Ishikawa (cell line): ENCODE data around the gene DNAJC24.

ENCODE experiments used
- CEBPB ChIP-seq: IDR thresholded peaks from 2 replicates; pipeline ENCODE4 v1.6.1; 2012
- CREB1 ChIP-seq: IDR thresholded peaks from 2 replicates; pipeline ENCODE4 v1.6.1; 2012; ENCODE audit warnings: low read depth
- EGR1 ChIP-seq: IDR thresholded peaks from 2 replicates; pipeline ENCODE4 v1.6.1; 2012
- EP300 ChIP-seq: IDR thresholded peaks from 2 replicates; pipeline ENCODE4 v1.6.1; 2012; ENCODE audit warnings: borderline replicate concordance
- FOXM1 ChIP-seq: IDR thresholded peaks from 2 replicates; pipeline ENCODE4 v1.6.1; 2012; ENCODE audit warnings: low read depth, borderline replicate concordance
- NFIC ChIP-seq: IDR thresholded peaks from 2 replicates; pipeline ENCODE4 v1.6.1; 2012
- RAD21 ChIP-seq: IDR thresholded peaks from 2 replicates; pipeline ENCODE4 v1.6.1; 2012; ENCODE audit warnings: low read depth
- TAF1 ChIP-seq: IDR thresholded peaks from 2 replicates; pipeline ENCODE4 v1.6.1; 2012; ENCODE audit warnings: low read depth, mild to moderate bottlenecking
- TCF12 ChIP-seq: IDR thresholded peaks from 2 replicates; pipeline ENCODE4 v1.6.1; 2012; ENCODE audit warnings: low read depth
- TEAD4 ChIP-seq: IDR thresholded peaks from 2 replicates; pipeline ENCODE4 v1.6.1; 2012
- YY1 ChIP-seq: IDR thresholded peaks from 2 replicates; pipeline ENCODE4 v1.6.1; 2012; ENCODE audit warnings: low read depth
- ZBTB7A ChIP-seq: IDR thresholded peaks from 2 replicates; pipeline ENCODE4 v1.6.1; 2012; ENCODE audit warnings: low read depth
- TF ChIP-seq, protein P1 (sequence below): IDR thresholded peaks from 2 replicates; pipeline ENCODE4 v1.6.1; 2012
- TF ChIP-seq, protein P2 (sequence below): IDR thresholded peaks from 2 replicates; pipeline ENCODE4 v1.6.1; 2012; ENCODE audit warnings: low read depth, mild to moderate bottlenecking
- TF ChIP-seq, protein P3 (sequence below): IDR thresholded peaks from 2 replicates; pipeline ENCODE4 v1.6.1; 2012

The DNAJC24 gene

DNA sequence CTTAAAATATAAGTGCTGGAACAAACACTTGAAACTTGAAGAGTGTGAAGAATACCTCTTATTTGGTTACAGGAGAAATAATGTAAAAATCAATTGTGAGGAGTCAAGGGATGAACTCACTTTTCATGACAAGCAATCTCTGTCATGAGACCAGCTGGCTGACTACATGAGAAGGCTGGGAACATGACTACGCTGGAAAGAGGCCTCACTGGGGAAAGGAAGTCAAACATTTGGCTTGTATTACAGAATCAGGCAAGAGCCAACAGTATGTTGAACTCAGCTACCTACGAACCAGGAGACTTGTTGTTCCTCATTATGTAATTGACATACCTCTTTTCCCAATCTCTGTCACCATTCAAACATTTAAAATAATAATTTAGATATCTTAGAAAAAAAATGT is 14.5 kb upstream of the DNAJC24 start:
- TF ChIP-seq EGR1 (no peak), NFIC (no peak), EP300 (no peak)

DNA sequence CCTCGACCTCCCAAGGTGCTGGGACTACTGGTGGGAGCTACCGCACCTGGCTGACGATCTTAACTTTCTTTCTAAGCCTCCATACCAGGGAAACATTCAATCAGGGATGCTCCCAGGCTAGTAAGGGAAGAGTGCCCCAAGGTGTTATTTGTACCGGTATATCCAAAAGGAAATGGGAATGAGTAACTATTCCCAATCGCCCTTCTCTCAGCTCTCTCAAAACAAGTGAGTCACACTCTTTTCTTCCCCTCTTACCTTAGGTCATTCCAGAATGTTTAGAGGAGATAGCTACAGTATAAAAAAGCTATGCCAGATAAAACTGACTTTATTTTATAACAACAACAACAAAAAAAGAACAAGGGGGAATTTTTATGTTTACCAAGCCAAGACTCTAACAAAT is 13.8 kb upstream of the DNAJC24 start:
- no peak for TF ChIP-seq TEAD4
- TF ChIP-seq EP300 = no peak
- TF ChIP-seq, protein P1, sequence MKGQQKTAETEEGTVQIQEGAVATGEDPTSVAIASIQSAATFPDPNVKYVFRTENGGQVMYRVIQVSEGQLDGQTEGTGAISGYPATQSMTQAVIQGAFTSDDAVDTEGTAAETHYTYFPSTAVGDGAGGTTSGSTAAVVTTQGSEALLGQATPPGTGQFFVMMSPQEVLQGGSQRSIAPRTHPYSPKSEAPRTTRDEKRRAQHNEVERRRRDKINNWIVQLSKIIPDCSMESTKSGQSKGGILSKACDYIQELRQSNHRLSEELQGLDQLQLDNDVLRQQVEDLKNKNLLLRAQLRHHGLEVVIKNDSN = no peak
- TF ChIP-seq FOXM1 = no peak
- no peak for TF ChIP-seq CREB1
- no peak for TF ChIP-seq TAF1
- no peak for TF ChIP-seq YY1
- TF ChIP-seq RAD21 = no peak
- no peak for TF ChIP-seq ZBTB7A
- TF ChIP-seq NFIC = no peak
- TF ChIP-seq, protein P2, sequence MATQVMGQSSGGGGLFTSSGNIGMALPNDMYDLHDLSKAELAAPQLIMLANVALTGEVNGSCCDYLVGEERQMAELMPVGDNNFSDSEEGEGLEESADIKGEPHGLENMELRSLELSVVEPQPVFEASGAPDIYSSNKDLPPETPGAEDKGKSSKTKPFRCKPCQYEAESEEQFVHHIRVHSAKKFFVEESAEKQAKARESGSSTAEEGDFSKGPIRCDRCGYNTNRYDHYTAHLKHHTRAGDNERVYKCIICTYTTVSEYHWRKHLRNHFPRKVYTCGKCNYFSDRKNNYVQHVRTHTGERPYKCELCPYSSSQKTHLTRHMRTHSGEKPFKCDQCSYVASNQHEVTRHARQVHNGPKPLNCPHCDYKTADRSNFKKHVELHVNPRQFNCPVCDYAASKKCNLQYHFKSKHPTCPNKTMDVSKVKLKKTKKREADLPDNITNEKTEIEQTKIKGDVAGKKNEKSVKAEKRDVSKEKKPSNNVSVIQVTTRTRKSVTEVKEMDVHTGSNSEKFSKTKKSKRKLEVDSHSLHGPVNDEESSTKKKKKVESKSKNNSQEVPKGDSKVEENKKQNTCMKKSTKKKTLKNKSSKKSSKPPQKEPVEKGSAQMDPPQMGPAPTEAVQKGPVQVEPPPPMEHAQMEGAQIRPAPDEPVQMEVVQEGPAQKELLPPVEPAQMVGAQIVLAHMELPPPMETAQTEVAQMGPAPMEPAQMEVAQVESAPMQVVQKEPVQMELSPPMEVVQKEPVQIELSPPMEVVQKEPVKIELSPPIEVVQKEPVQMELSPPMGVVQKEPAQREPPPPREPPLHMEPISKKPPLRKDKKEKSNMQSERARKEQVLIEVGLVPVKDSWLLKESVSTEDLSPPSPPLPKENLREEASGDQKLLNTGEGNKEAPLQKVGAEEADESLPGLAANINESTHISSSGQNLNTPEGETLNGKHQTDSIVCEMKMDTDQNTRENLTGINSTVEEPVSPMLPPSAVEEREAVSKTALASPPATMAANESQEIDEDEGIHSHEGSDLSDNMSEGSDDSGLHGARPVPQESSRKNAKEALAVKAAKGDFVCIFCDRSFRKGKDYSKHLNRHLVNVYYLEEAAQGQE = no peak
- no peak for TF ChIP-seq EGR1

DNA sequence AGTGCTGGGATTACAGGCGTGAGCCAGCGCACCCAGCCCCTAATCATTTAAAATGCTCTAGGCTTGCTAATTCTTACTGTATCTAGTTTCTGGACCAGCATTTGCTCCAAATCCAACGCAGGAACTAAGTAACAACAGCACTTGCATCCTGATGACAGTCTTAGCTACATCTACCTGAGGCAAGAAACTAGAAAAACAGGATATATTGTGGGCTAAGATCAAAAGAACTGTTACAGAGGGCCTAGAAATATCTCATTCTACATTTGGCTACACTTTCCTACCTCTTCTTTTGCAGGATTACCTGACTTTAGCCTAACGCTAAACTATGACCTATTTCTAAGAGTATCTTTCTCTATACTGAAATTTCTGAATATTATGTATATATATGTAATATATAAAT is 7.9 kb upstream of the DNAJC24 start:
- no peak for TF ChIP-seq RAD21
- no peak for TF ChIP-seq TEAD4
- no peak for TF ChIP-seq TAF1
- no peak for TF ChIP-seq FOXM1
- no peak for TF ChIP-seq EGR1
- no peak for TF ChIP-seq EP300
- no peak for TF ChIP-seq TCF12
- no peak for TF ChIP-seq CREB1
- TF ChIP-seq, protein P2 = no peak
- no peak for TF ChIP-seq ZBTB7A
- TF ChIP-seq, protein P1 = no peak
- no peak for TF ChIP-seq CEBPB
- TF ChIP-seq NFIC = no peak

DNA sequence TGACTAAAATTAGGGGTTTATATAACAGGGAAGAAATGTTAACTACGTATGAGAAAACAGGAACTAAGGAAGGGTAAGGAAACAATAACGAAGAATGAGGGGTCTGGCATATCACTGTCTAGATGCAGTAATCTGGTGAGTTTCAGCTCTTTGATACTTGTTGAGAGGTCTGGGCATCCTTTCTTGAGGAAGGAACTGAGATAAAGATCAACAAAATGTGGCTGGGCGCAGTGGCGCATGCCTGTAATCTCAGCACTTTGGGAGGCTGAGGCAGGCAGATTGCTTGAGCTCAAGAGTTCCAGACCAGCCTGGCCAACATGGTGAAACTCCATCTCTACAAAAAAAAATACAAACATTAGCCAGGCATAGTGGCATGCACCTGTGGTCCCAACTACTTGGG is 2.9 kb upstream of the DNAJC24 start:
- no peak for TF ChIP-seq TCF12
- no peak for TF ChIP-seq CREB1
- TF ChIP-seq EP300 = no peak
- TF ChIP-seq, protein P2 = no peak
- TF ChIP-seq NFIC = no peak
- no peak for TF ChIP-seq FOXM1
- no peak for TF ChIP-seq TEAD4
- TF ChIP-seq RAD21 = no peak
- TF ChIP-seq, protein P1 = no peak
- TF ChIP-seq, protein P3, sequence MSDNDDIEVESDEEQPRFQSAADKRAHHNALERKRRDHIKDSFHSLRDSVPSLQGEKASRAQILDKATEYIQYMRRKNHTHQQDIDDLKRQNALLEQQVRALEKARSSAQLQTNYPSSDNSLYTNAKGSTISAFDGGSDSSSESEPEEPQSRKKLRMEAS = no peak
- no peak for TF ChIP-seq TAF1
- TF ChIP-seq ZBTB7A = no peak
- TF ChIP-seq YY1 = no peak
- no peak for TF ChIP-seq EGR1

DNA sequence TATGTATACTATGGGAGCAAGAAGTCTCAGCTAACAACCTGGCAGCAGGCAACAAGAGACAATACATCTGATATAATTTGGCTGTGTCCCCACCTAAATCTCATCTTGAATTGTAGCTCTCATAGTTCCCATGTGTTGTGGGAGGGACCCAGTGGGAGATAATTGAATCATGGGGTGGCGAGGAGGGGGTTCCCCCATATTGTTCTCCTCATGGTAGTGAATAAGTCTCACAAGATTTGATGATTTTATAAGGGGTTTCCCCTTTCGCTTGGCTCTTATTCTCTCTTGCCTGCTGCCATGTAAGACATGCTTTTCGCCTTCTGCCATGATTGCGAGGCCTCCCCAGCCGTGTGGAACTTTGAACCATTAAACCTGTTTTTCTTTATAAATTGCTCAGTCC is 6.2 kb downstream of the DNAJC24 start:
- no peak for TF ChIP-seq CEBPB
- TF ChIP-seq, protein P2 = no peak
- no peak for TF ChIP-seq TAF1
- TF ChIP-seq TEAD4 = no peak
